Endothelial cell of hepatic sinusoid (primary cell): ENCODE results near the gene FKBP2.
"Not testable (repeated sequence)": the region's sequence is repeated elsewhere in the genome, so short reads cannot be mapped to it uniquely, and the experiment has no call there.

ENCODE experiments used
- in situ Hi-C: cut with HindIII; loops from 2 replicates; pipeline ENCODE4 v1.10.0; 2017; ENCODE audit warnings: low sequenced_read_pairs

FKBP2 gene

DNA sequence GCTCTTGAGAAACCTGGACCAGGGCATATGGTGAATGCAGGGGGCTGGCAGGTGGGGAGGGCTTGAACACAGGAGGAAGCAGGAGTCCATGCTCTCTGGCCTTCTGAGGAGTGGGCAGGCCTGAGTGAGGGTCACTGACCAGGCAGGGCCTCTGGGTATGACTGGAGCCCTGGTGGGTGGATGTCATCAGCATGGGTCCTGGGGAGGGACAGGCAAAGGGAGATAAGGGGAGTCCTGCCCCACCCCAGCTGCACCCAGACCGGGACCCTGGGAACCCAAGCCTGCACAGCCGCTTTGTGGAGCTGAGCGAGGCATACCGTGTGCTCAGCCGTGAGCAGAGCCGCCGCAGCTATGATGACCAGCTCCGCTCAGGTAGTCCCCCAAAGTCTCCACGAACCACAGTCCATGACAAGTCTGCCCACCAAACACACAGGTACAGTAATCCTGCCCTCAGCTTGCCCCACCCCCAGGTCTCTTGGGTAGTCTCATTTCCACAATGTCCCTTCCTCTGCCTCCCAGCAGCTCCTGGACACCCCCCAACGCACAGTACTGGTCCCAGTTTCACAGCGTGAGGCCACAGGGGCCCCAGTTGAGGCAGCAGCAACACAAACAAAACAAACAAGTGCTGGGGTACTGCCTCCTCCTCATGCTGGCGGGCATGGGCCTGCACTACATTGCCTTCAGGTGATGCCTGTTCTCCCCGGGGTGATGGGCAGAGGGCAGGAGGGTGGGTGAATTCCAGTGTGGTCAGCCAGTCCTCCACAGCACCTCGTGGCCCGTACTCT lies 8.5 kb upstream of the FKBP2 start:
- in situ Hi-C loops, result no loop called here

DNA sequence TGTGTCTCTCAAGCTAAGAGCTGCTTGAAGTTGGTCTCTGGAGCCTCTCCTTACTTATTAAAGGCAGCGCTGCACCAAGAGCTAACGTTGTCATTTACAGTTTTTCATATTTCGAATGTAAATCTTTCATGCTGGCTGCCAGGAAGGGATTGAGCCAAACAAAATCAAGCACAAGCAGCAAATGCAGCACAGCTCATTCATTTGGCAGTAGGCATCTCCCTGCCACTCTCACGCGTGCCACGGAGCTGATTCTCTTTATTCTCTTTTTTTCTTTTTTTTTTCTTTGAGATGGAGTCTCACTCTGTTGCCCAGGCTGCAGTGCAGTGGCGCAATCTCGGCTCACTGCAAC lies 8.0 kb upstream of the FKBP2 start:
- in situ Hi-C loops, result no loop called here

DNA sequence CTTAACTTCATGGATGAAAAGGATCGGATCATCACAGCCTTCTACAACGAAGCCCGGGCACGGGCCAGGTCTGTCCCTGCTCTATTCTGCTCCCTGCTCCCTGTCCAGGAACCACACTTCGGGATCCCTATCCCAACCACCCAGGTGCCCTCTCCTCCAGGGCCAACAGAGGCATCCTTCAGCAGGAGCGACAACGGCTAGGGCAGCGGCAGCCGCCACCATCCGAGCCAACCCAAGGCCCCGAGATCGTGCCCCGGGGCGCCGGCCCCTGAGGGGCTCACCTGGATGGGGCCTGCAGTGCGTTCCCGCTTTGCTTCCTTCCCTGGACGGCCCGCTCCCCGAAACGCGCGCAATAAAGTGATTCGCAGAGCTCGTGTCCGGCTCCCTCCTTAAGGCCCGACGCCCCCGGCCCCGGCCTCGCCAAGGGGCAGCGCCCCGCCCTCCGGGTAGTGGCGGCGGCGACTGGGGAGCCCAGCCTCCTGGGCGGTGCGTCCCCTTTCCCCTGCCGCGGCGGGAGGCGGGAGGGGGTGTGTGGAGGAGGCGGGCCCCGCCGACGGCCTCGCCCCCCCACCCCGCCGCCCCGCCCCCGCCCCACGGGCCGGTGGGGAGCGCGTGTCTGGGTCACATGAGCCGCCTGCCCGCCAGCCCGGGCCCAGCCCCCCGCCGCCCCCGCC lies 6.8 kb upstream of the FKBP2 start, which contains the start of gene VEGFB:
Gene VEGFB (plus strand): TSS at position 672 of the 674 bp plus-strand sequence. CDS start 250 bp downstream, outside the sequence.
- in situ Hi-C loops, result no loop called here

DNA sequence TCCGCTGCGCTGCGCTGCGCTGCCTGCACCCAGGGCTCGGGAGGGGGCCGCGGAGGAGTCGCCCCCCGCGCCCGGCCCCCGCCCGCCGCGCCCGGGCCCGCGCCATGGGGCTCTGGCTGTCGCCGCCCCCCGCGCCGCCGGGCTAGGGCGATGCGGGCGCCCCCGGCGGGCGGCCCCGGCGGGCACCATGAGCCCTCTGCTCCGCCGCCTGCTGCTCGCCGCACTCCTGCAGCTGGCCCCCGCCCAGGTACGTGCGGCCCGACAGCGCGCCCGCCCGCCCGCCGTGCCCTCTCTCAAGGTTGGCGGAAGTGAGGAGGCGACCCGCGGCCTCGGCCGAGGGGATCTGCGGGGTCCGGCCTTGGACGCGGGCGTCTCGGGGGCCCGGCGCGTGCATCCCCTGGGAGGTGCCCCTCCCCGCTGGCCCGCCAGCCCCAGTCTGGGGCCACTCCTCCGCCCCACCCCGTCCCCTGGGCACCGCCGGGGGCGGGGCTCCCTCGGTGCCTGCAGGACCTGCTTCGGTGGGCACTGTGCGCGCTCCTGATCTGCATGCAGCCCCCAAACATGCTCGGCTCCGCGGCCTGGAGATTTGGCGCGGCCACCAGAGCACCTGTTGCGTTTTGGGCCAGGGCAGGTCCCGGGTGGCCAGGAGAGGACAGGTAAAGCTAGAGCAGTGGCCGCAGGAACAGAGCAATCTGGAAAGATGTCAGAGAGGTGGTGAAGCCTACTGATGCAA lies 6.1 kb upstream of the FKBP2 start:
- in situ Hi-C loops, result no loop called here

DNA sequence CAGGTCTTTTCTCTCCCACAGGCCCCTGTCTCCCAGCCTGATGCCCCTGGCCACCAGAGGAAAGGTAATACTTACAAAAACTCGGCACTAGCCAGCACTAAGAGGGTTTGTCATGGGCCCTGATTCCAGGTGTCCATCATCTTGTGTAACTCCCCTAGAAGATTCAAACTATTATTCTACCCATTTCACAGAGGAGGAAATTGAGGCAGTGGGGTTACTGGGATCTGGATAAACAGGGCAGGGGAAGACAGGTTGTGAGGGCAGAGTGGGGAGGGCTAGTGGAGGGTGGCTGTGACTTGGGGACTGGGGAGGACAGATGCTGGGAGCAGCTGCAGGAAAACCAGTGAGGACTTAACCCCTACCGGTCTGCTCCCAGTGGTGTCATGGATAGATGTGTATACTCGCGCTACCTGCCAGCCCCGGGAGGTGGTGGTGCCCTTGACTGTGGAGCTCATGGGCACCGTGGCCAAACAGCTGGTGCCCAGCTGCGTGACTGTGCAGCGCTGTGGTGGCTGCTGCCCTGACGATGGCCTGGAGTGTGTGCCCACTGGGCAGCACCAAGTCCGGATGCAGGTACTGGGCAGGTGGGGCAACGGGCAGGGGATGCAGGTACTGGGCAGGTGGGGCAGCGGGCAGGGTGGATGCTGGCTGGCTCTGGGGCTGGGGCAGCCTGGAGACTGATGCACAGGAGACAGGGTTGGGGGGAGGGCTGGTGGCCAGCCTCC lies 5.3 kb upstream of the FKBP2 start:
- in situ Hi-C loops, result no loop called here

DNA sequence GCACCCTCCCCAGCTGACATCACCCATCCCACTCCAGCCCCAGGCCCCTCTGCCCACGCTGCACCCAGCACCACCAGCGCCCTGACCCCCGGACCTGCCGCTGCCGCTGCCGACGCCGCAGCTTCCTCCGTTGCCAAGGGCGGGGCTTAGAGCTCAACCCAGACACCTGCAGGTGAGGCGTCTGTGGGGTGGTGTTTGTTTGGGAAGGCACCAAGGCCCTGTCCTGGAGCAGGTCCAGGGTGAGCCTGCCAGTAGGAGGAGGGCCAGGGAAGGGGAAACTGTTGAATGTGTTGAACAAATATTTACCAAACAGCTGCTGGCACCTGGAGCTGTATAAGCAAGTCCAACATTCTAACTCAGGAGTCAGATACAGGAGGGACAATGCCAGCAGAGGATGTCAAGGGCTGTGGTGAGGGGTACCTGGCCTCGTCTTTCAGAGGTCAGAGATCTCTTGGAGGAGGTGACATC lies 3.4 kb upstream of the FKBP2 start:
- in situ Hi-C loops, result no loop called here

DNA sequence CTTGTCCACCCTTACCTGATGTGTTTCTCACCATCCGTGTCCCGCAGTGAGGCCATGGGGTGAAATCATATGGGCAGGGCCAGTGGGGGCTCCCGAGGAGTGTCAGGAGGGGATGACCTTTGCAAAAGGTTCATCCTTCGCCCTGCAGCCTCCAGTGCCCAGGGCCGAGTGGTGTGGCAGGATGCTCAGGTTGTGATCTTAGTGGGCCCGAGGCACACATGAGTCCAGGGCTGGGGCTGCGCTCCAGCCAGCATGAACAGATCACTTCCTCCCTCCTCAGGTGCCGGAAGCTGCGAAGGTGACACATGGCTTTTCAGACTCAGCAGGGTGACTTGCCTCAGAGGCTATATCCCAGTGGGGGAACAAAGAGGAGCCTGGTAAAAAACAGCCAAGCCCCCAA lies 2.8 kb upstream of the FKBP2 start:
- in situ Hi-C loops, result no loop called here

DNA sequence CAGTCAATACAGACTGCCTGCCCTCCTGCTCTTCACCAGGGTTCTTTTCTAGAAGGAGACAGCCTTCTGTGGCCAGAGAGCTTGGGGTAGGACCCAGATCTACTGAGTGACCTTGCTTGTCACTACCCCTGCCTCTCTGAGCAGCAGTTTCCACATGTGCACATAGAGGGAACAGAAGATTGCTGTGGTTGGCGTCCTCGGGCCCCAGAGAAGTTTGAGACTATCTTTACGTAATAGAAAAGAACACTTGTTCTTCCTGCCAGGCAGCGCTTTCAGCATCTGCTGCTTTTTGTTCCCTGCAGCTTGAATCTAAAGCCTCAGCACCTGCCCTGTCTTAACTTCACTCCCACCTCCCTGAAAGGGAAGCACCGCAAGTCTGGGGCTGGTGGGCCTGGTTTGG lies 1.9 kb upstream of the FKBP2 start:
- in situ Hi-C loops, result no loop called here

DNA sequence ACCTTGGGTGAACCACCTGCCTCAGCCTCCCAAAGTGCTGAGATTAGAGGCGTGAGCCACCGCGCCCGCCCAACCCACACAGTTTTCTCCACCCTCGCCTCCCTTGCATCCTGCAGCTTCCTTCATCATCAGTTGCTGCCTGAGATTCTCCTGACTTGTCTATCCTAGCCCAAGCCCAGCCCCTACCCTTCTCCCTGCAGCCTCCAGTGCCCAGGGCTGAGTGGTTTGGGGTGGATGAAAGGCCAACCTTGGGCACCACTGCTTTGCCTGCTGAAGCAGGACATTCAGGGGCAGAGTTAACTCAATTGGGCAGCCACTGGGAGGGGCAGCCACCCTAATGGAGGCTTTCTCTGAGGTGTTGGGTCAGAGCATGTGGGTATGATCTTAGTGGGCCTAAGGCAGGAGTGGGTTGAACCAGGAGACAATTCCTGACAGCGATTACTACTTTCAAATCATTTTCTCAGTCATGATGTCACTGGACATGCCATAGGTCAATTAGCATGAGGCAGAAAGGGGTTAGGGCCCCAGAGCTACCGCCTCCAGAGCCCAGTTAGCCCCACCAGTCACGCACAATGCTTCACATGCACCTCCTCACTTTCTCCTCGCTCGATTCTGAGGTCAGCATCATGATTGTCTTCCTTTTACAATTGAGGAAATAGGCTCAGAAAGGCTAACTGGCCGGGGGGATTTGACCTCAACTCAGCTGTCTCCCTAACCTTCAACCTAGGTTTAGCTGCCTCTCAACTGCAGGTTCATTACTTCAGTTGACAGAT lies 1.0 kb upstream of the FKBP2 start:
- in situ Hi-C loops, result no loop called here

DNA sequence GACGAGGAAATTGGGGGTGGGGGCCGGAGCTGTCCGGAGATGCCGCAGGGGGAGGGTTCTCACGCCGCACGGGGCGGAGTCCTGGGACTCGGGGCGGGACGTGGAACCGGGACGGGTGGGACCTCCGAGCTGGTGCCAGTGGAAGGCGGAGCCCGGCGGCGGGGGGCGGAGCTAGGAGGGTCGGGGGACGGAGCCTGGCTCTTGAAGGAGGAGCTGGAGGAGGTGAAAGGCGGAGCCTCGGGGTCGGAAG lies 271 bp downstream of the FKBP2 start:
- in situ Hi-C loops, result no loop called here

DNA sequence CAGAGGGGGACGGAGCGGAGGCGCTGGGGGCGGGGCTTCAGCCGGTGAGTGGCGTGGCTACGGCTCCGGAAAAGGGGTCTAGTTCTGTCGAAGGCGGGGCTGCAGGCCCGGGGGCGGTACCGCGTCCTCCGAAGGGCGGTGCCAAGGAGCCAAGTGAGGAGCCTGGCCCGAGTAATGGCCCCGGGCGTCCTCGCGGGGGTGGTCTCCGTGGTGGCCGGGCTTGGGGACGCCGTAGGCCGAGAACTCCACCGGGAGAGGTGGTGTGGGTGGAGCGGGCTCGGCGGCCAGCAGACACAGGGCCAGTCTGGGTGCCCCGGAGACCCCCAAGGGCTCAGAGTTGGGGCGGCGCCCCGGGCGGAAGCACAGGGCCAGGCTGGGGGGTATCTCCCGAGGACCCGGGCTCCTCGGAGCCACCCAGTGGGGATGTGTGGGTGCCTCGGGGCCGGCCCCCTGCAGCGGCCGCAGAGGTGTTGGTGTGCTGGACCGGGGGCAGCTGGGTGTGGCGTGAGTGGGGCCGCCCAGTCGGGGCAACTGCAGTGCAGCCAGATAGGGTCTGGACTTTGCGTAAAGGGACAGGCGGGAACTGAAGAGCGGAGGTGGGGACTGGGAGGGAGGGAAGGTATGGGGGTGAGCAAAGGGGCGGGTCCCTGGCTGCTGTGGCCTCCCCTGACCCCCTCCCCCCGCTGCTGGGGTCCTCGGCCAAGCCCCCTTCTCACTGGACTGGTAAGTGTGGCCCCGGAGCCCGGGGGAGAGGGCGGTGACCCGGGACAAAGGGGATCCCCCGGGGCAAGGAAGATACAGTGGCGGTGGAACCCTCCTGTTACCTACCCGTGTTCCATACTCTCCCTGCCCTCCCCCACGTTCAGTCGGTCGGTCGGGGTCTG lies 838 bp downstream of the FKBP2 start:
- in situ Hi-C loops, result no loop called here

DNA sequence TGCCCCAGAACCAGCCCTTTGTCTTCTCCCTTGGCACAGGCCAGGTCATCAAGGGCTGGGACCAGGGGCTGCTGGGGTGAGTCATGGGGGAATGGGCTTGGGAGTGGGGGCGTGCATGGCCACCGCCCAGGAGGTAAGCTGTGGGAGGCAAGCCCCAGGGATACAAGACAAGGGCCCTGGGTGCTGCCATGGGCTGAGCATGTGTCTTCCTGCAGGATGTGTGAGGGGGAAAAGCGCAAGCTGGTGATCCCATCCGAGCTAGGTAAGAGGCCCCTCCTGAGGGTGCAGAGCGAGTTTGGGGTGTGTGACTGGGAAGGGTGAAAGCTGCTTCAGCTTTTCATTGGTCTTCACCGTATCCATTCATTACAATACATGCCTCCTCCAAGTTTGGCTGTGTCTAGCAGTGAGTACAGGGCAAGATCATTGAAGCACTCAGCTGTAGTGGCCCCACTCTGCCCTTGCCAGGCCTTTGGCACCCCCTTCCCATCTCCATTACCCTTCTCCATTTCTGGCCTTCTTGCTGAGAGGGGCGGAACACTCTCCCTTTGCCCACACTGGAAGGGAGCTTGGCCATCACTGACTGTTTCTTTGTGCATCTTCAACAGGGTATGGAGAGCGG lies 2.5 kb downstream of the FKBP2 start:
- in situ Hi-C loops, result no loop called here

DNA sequence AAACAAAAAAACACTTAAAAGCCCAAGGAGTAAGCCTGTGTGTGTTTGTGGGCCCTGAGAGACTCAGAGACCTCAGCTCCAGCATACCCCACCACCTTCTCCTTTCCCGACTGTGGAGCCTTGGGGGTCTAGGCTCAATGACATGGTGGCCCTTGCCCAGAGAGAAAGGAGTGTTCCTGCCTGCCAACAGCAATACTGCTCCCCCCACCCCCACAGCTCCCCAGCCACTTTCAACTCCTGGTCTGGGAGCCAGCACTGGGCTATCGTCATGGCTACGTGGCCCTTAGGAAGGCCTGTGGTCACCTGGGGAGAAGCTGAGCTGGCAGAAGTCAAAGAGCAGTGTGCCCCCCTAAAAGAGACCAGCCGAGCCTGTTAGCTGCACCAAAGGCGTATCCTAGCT lies 3.2 kb downstream of the FKBP2 start:
- in situ Hi-C loops, result no loop called here

DNA sequence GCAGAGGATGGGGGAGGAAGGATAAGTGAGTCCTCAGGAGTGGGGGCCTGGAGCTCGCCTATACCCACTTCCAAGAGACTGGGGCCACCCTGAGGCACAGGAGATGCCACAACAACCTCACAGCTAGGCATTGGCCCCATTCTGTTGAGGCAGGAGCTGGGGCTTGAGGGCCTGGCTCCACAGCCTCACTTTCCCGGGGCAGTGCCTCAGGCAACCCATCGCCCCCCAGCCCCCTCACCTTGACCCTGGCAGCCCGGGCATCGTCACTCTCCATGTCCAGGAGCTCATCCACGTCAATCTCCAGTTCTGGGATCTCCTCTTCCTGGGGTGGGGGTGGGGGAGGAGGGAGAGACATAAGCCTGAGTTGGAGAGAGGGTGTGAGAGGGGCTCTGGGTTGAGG lies 4.1 kb downstream of the FKBP2 start:
- in situ Hi-C loops, result no loop called here

DNA sequence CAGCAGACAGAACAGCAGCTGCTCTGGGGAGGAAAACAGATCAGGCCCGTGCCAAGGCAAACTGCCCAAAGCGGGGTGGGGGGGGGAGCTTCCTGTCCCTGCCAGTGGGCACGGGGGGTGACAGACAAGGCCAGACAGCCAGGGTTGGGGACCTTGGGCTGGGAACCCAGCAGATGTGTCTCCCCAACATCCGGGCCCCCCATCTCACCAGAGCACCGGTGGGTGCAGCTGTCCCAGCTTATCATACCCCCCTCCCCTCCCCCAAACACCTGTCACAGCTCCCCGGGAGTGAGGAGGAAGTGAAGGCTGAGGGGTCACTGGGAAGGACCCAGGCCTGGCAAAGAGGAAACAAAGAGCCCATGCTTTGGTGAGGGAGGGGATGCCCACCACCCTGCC lies 4.5 kb downstream of the FKBP2 start:
- in situ Hi-C loops, result no loop called here

DNA sequence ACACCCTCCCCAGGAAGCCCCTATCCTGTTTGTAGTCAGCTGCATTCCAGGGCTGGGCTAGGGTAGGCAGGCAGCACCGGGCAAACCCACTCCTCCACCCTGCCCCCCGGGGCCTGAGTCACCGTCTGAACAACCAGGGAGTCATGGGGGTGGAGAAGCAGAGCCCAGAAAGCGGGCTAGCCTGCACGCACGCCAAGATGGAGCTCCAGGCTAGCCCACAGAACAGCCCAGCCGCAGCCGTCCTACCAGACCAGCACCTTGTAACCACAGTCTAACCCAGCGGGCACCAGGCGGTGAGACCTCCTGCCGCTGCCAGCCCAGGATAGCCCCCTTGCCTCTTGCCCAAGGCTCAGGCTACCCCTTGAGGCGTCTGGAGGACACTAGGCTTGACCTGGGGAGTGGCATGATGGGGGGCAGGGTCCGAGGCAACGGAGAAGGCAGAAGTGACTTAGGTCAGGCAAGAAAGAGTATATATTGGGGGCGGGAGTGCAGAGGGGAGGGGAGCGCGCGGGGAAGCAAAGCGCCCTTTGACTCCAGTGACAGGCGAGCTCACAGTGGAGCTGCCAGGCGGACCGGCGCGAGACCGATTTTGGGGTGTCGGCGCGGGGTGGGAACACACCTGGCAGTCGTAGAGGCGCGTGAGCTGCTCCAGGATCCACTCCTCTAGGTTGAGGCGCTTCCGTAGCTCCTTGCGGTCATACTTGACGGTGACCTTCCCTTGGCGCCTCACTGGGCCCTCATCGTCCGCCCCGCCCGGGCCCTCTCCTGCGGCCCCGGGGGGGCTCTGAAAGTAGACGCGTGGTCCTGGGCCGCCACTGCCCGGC lies 5.1 kb downstream of the FKBP2 start:
- in situ Hi-C loops, result no loop called here

DNA sequence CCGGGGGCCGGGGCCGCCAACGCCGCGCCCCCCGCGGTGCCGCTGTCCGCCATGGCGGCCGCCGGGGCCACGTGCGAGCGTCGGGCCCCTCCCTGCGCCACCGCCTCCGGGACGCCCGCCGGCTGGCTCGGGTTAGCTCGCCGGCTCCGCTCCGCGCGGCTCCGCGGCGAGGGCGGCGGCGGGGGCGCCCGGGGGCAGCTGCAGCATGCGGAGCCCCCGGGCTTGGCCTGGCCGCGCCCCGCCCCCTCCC lies 5.7 kb downstream of the FKBP2 start:
- in situ Hi-C loops, result not testable (repeated sequence)

DNA sequence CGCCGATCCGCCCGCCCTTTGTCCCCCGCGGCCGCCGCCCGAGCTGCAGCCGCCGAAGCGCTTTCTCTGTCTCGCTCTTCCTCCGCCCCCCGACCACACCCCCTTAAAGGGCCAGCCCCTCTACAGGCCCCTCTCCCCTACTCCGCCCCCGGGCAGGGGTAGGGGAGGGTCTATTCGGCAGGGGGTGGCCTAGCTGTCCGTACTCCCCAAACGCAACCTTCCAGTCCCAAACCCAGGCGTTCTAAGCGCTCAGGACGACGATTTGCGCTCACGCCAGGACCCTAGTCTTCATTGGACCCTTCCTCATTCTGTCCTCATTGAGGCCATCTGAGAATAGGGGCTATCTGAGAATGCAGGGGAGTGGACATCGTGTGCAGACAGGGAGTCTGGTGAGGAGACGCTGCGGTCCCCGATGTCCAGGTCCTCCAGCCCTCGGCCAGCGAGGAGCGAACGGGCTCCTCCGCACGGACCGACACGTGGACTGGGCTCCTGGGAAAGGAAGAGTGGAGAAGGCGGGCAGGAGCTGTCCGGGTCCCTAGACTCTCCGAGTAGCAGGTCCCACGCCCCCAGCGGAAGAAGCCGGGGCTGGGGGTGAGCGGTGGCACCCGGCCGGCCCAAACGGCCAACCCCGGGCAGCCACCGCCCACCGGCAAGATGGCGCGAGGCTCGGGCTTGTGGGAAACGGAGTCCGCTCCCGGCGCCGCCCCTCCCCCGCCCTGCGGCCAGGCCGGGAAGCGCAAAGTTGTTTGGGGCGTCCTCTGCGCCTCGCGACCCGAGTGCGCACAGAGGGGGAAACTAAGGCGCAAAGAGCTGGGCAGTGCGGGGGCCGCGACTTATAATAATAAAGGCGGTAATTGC lies 6.2 kb downstream of the FKBP2 start, which contains the start of gene PPP1R14B:
Gene PPP1R14B (minus strand): TSS at position 73 of the 858 bp plus-strand sequence. CDS start 270 bp downstream, outside the sequence.
- in situ Hi-C loops, result no loop called here
